GM12878 (cell line): ENCODE measurements around the gene ORAI3. TPM values are rescaled to one million over a fixed set of nuclear protein-coding genes. Genes with fewer than 3 reads are reported as not detected.

Source experiments
- ATAC-seq: fragments of 200-7000 bp; cut with Tn5 transposase; 3 replicates; pipeline ENCODE4 v1.9.1; 2020; ENCODE audit warnings: mild to moderate bottlenecking, moderate library complexity
- BruUV-seq: library from RNA; stranded (reverse); fragments of 400-500 nt; replicated peaks from 2 replicates; lab custom pipeline; 2021; lab: Mats Ljungman, UMichigan
- CTCF ChIA-PET: fragments of 300-600 bp; sonication (Branson Sonifier 250); formaldehyde crosslinking; extraction: SDS; loops from one replicate; lab custom pipeline; 2021; ENCODE audit warnings: inconsistent platforms; lab: Yijun Ruan, JAX
- POLR2A ChIA-PET: fragments of 350-600 bp; formaldehyde crosslinking; extraction: SDS; loops from one replicate; lab custom pipeline; 2021; ENCODE audit warnings: inconsistent platforms; lab: Charles Lee
- RAD21 ChIA-PET: fragments of 300-600 bp; sonication (Branson Sonifier 250); formaldehyde crosslinking; loops from one replicate; lab custom pipeline; 2023; ENCODE audit warnings: antibody characterized with exemption; ENCODE audit not compliant: unreplicated experiment; lab: Charles Lee
- SMC1A ChIA-PET: fragments of 300-600 bp; sonication (Branson Sonifier 250); formaldehyde crosslinking; loops from one replicate; lab custom pipeline; 2023; ENCODE audit not compliant: unreplicated experiment, uncharacterized antibody; lab: Charles Lee
- DNase-seq: peaks from one replicate; pipeline ENCODE4 v3.0.0-alpha.2; 2011; ENCODE audit warnings: low read depth, low spot score
- FAIRE-seq: peaks from 3 replicates; lab custom pipeline; 2011; peaks lifted over from hg19 to GRCh38; lab: Jason Lieb, UNC
- H2AFZ ChIP-seq: 2 replicates; pipeline ENCODE4 v1.6.0; 2011; ENCODE audit warnings: low read depth, low read length, control low read depth; ENCODE audit not compliant: control insufficient read depth
- H3K27ac ChIP-seq: 2 replicates; pipeline ENCODE4 v1.5.1; 2011; ENCODE audit warnings: control low read depth; ENCODE audit not compliant: control insufficient read depth, insufficient read depth
- H3K27me3 ChIP-seq, 2 experiments: replicated peaks in 1 of 2; 2 replicates each; pipeline versions ENCODE4 v1.6.0 to v1.6.1; 2011; ENCODE audit warnings: low read length in 1 of 2; ENCODE audit not compliant: control insufficient read depth in 2 of 2, insufficient read depth in 2 of 2
- H3K36me3 ChIP-seq, 2 experiments: 2 replicates each; pipeline ENCODE4 v1.5.1; 2011; ENCODE audit warnings: low read length in 1 of 2; ENCODE audit not compliant: control insufficient read depth in 2 of 2, insufficient read depth in 2 of 2
- H3K4me1 ChIP-seq: 2 replicates; pipeline ENCODE4 v1.6.1; 2011; ENCODE audit warnings: mild to moderate bottlenecking, low read length, moderate library complexity, mixed read lengths; ENCODE audit not compliant: control insufficient read depth, insufficient read depth
- H3K4me2 ChIP-seq: 2 replicates; pipeline ENCODE4 v1.6.0; 2011; ENCODE audit warnings: control low read depth; ENCODE audit not compliant: control insufficient read depth, insufficient read depth
- H3K4me3 ChIP-seq: fragments of 200-600 bp; sonication (generic); 2 replicates; pipeline ENCODE4 v1.5.1; 2016
- H3K79me2 ChIP-seq: 2 replicates; pipeline ENCODE4 v1.6.0; 2011; ENCODE audit warnings: low read length; ENCODE audit not compliant: control insufficient read depth, insufficient read depth
- H3K9ac ChIP-seq: 2 replicates; pipeline ENCODE4 v1.8.0; 2011; ENCODE audit warnings: low read length, control low read depth, mixed read lengths; ENCODE audit not compliant: control insufficient read depth, insufficient read depth
- H3K9me3 ChIP-seq: replicated peaks from 3 replicates; pipeline ENCODE4 v1.5.1; 2011; ENCODE audit warnings: mild to moderate bottlenecking, low read length; ENCODE audit not compliant: control insufficient read depth, insufficient read depth
- H4K20me1 ChIP-seq: 2 replicates; pipeline ENCODE4 v1.6.0; 2011; ENCODE audit not compliant: control insufficient read depth, insufficient read depth
- BACH1 ChIP-seq: fragments of 450-650 bp; IDR thresholded peaks from 2 replicates; pipeline ENCODE4 v1.6.1; 2017; ENCODE audit warnings: mild to moderate bottlenecking, borderline replicate concordance
- HCFC1 ChIP-seq: fragments of 150-350 bp; IDR thresholded peaks from 2 replicates; pipeline ENCODE4 v1.6.1; 2014; ENCODE audit warnings: low read length
- LARP7 ChIP-seq: fragments of 450-650 bp; IDR thresholded peaks from 2 replicates; pipeline ENCODE4 v1.6.1; 2017; ENCODE audit warnings: mild to moderate bottlenecking
- SPI1 ChIP-seq: IDR thresholded peaks from 2 replicates; pipeline ENCODE4 v1.6.1; 2011; ENCODE audit warnings: low read depth, mild to moderate bottlenecking, low read length, moderate library complexity, borderline replicate concordance; ENCODE audit not compliant: insufficient read depth
- WGBS: methylation state at CpG from one replicate; pipeline ENCODE4 v1.1.6; 2016; ENCODE audit warnings: low lambda C conversion rate; ENCODE audit not compliant: insufficient replicate concordance, insufficient coverage; ENCODE audit errors: missing lambda C conversion rate; 5-methylcytosine and 5-hydroxymethylcytosine counted together
- in situ Hi-C: fragments of 300-500 bp; cut with MboI; formaldehyde crosslinking; loops from 9 replicates; pipeline ENCODE4 v1.14.3; 2018; ENCODE audit warnings: mixed read lengths
- intact Hi-C: fragments of 100-400 bp; cut with micrococcal nuclease; formaldehyde crosslinking; loops from one replicate; pipeline ENCODE4 v1.14.2; 2022; ENCODE audit not compliant: unreplicated experiment
- polyA plus RNA-seq, 11 experiments: library from polyadenylated mRNA; depleted of rRNA in 4 of 11; unstranded in 6 of 11; stranded (reverse) in 5 of 11; fragments of >200 nt; fragmentation: Nextera tagmentation in 4 of 11; fragmentation: Illumina TruSeq in 1 of 11; extraction: Ambion mirVana in 4 of 11; extraction: Trizol in 1 of 11; gene quantifications; 1 replicate in 1 of 11; 2 replicates in 10 of 11; pipeline versions ENCODE4 v1.2.1 to v1.2.3, GENCODE V29; 2011 to 2016; ENCODE audit warnings: inconsistent platforms in 2 of 11, missing spikeins in 2 of 11, low read depth in 1 of 11
- total RNA-seq, 4 experiments: library from RNA; depleted of rRNA in 3 of 4; stranded (reverse); fragments of >200 nt in 3 of 4; fragmentation: Illumina TruSeq in 1 of 4; extraction: Trizol in 1 of 4; gene quantifications; 2 replicates each; pipeline versions ENCODE4 v1.2.1 to v1.2.3, GENCODE V29; 2013 to 2021
- TF ChIP-seq, protein P1 (sequence below): fragments of 450-650 bp; formaldehyde crosslinking; IDR thresholded peaks from 2 replicates; pipeline ENCODE4 v1.5.0; 2022; ENCODE audit warnings: mild to moderate bottlenecking, missing genetic modification characterization

ORAI3 gene
- total and polyA plus RNA-seq, 10 of the 15 experiments (the other 5 are each of a cell fraction or from before 2014, with no cell fraction given), result 3.4 to 21.9 (median 16.2) TPM

DNA sequence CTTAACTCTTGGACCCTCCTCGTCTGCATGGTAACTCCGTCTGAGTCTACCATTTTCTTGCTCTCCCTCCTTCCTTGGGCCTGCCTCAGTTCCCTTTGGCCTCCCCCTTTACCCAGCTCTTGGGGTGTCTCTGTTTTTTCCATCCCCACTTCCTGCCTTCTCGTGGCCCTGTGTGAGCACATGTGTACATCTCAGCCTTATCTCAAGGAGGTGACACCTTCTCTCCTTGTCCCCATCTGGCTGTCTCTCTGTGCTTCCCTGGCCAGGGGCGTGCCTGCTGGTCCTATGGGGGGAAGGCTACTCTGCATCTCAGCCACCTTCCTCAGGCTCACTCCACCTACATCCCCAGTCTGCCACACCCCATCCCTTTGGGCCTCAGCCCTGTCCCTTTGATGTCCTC lies 45.9 kb upstream of the ORAI3 start:
- ChIA-PET CTCF (interaction anchor here (0.8 to 7.5 kb wide), 8 partner anchors 10 to 180 kb away, joined by 3 to 174 read pairs (median 16); no protein-coding TSS in a partner anchor), RAD21 (interaction anchor here (1.7 to 4.0 kb wide), 4 partner anchors 31 to 58 kb away, joined by 7 to 88 read pairs (median 14); no protein-coding TSS in a partner anchor), POLR2A (interaction anchor here (1.7 to 2.7 kb wide), 2 partner anchors 25 to 58 kb away, joined by 7 to 13 read pairs; no protein-coding TSS in a partner anchor), SMC1A (interaction anchor here (0.7 to 8.8 kb wide), 5 partner anchors 15 to 59 kb away, joined by 3 to 146 read pairs (median 7); no protein-coding TSS in a partner anchor)
- H3K27ac ChIP-seq, result no peak overlapping the region
- H2AFZ ChIP-seq, result peak overlapping the region; percentile 92
- H3K9me3 ChIP-seq, result peaks cover 2% of the 10 kb centered on the region; the same call in 2 of the 3 replicates
- ATAC-seq, result no peak
- H3K4me2 ChIP-seq, result peak overlapping the region; percentile 95
- 80% methylated on average over 4 of the region's 4 CpGs for WGBS
- TF ChIP-seq LARP7 (no peak), HCFC1 (no peak), SPI1 (no peak), BACH1 (no peak)
- TF ChIP-seq, protein P1, sequence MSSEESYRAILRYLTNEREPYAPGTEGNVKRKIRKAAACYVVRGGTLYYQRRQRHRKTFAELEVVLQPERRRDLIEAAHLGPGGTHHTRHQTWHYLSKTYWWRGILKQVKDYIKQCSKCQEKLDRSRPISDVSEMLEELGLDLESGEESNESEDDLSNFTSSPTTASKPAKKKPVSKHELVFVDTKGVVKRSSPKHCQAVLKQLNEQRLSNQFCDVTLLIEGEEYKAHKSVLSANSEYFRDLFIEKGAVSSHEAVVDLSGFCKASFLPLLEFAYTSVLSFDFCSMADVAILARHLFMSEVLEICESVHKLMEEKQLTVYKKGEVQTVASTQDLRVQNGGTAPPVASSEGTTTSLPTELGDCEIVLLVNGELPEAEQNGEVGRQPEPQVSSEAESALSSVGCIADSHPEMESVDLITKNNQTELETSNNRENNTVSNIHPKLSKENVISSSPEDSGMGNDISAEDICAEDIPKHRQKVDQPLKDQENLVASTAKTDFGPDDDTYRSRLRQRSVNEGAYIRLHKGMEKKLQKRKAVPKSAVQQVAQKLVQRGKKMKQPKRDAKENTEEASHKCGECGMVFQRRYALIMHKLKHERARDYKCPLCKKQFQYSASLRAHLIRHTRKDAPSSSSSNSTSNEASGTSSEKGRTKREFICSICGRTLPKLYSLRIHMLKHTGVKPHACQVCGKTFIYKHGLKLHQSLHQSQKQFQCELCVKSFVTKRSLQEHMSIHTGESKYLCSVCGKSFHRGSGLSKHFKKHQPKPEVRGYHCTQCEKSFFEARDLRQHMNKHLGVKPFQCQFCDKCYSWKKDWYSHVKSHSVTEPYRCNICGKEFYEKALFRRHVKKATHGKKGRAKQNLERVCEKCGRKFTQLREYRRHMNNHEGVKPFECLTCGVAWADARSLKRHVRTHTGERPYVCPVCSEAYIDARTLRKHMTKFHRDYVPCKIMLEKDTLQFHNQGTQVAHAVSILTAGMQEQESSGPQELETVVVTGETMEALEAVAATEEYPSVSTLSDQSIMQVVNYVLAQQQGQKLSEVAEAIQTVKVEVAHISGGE (CRISPR knock-in tag), result no peak
- no peaks in the 10 kb centered on the region for H3K36me3 ChIP-seq
- H3K9ac ChIP-seq, result no peak overlapping the region; the same call in 1 of the 2 replicates
- in situ Hi-C loops (no loop called here), intact Hi-C loops (no loop called here)
- H3K4me3 ChIP-seq, result no peak overlapping the region
- FAIRE-seq, result no peak
- H3K27me3 ChIP-seq, result no peaks in the 10 kb centered on the region
- peaks cover 24% of the 10 kb centered on the region for H3K4me1 ChIP-seq
- BruUV-seq, result no TSS peak
- no peaks in the 10 kb centered on the region for H3K79me2 ChIP-seq
- no peaks in the 10 kb centered on the region; the same call in 1 of the 2 replicates for H4K20me1 ChIP-seq
- no peak for DNase-seq
